PC-3 (cell line): ENCODE measurements around the gene CAMK2B. TPM values are rescaled to one million over a fixed set of nuclear protein-coding genes. Genes with fewer than 3 reads are reported as not detected.
A peak's percentile ranks its signal among the peaks of the same experiment; 100 is the strongest.

ENCODE experiments used
- ATAC-seq: fragments of 200-7000 bp; cut with Tn5 transposase; 2 replicates; pipeline ENCODE4 v1.9.1; 2020; ENCODE audit warnings: mild to moderate bottlenecking, moderate library complexity
- BruUV-seq: library from RNA; stranded (reverse); fragments of 400-500 nt; replicated peaks from 2 replicates; lab custom pipeline; 2021; lab: Mats Ljungman, UMichigan
- CTCF ChIA-PET: fragments of 300-600 bp; sonication (Branson Sonifier 250); formaldehyde crosslinking; loops from one replicate; lab custom pipeline; 2022; ENCODE audit warnings: antibody characterized with exemption; lab: Charles Lee
- POLR2A ChIA-PET: fragments of 300-600 bp; sonication (Branson Sonifier 250); formaldehyde crosslinking; loops from one replicate; lab custom pipeline; 2022; ENCODE audit warnings: antibody characterized with exemption; ENCODE audit not compliant: unreplicated experiment; lab: Charles Lee
- DNase-seq: peaks from one replicate; pipeline ENCODE4 v3.0.0-alpha.2; 2015
- H2AFZ ChIP-seq: fragments of 300-600 bp; sonication (generic); 2 replicates; pipeline ENCODE4 v1.6.0; 2016; ENCODE audit warnings: antibody characterized with exemption, low read length
- H3F3A ChIP-seq: fragments of 300-600 bp; sonication (generic); one replicate; pipeline ENCODE4 v1.6.0; 2017; ENCODE audit warnings: antibody characterized with exemption, low read length, control low read depth, mild to moderate bottlenecking; ENCODE audit not compliant: unreplicated experiment
- H3K27ac ChIP-seq: fragments of 300-600 bp; sonication (generic); 2 replicates; pipeline ENCODE4 v1.5.1; 2016; ENCODE audit warnings: mild to moderate bottlenecking, low read length
- H3K27me3 ChIP-seq: fragments of 300-600 bp; sonication (generic); 2 replicates; pipeline ENCODE4 v1.6.1; 2016; ENCODE audit warnings: low read length, mixed read lengths
- H3K36me3 ChIP-seq: fragments of 300-600 bp; sonication (generic); 2 replicates; pipeline ENCODE4 v1.6.1; 2016; ENCODE audit warnings: low read depth, mixed run types, low read length, mixed read lengths
- H3K4me1 ChIP-seq: fragments of 300-600 bp; sonication (generic); 2 replicates; pipeline ENCODE4 v1.5.1; 2016; ENCODE audit warnings: low read length; ENCODE audit not compliant: insufficient read depth
- H3K4me2 ChIP-seq: fragments of 300-600 bp; sonication (generic); 2 replicates; pipeline ENCODE4 v1.6.0; 2016; ENCODE audit warnings: low read length
- H3K4me3 ChIP-seq: fragments of 300-600 bp; sonication (generic); 2 replicates; pipeline ENCODE4 v1.5.1; 2016; ENCODE audit warnings: mild to moderate bottlenecking, low read length, mixed read lengths
- H3K79me2 ChIP-seq: fragments of 300-600 bp; sonication (generic); 2 replicates; pipeline ENCODE4 v1.6.1; 2017; ENCODE audit warnings: low read length, mixed read lengths
- H3K9ac ChIP-seq: fragments of 300-600 bp; sonication (generic); 2 replicates; pipeline ENCODE4 v1.6.0; 2016; ENCODE audit warnings: mild to moderate bottlenecking, low read length
- H3K9me2 ChIP-seq: fragments of 300-600 bp; sonication (generic); replicated peaks from 2 replicates; pipeline ENCODE4 v1.6.1; 2016; ENCODE audit warnings: mixed run types, low read length, mixed read lengths
- H3K9me3 ChIP-seq: fragments of 300-600 bp; sonication (generic); 2 replicates; pipeline ENCODE4 v1.6.1; 2016; ENCODE audit warnings: low read length, mixed read lengths
- H4K20me1 ChIP-seq: fragments of 300-600 bp; sonication (generic); 2 replicates; pipeline ENCODE4 v1.6.1; 2016; ENCODE audit warnings: low read length, mixed read lengths
- EZH2 ChIP-seq: fragments of 300-600 bp; sonication (generic); IDR thresholded peaks from one replicate; pipeline ENCODE4 v1.6.1; 2017; ENCODE audit warnings: antibody characterized with exemption, mild to moderate bottlenecking, low read length; ENCODE audit not compliant: unreplicated experiment
- EZH2phosphoT487 ChIP-seq: fragments of 300-600 bp; sonication (generic); IDR thresholded peaks from 2 replicates; pipeline ENCODE4 v1.6.1; 2018; ENCODE audit warnings: mild to moderate bottlenecking, antibody characterized with exemption, low read length, borderline replicate concordance
- intact Hi-C: fragments of 100-400 bp; cut with micrococcal nuclease; formaldehyde crosslinking; loops from 2 replicates; pipeline ENCODE4 v1.9.0; 2023
- total RNA-seq: library from RNA; depleted of rRNA; stranded (reverse); fragments of >200 nt; gene quantifications from 2 replicates; pipeline ENCODE4 v1.2.3, GENCODE V29; 2014
- TF ChIP-seq, protein P1 (sequence below): fragments of 300-600 bp; sonication (generic); conservative IDR thresholded peaks from 2 replicates; pipeline ENCODE4 v1.5.1; 2017; ENCODE audit warnings: antibody characterized with exemption, low read depth, mild to moderate bottlenecking, low read length

Gene CAMK2B
- total RNA-seq, 1 experiment from 2014 or later = 1.2 TPM

DNA sequence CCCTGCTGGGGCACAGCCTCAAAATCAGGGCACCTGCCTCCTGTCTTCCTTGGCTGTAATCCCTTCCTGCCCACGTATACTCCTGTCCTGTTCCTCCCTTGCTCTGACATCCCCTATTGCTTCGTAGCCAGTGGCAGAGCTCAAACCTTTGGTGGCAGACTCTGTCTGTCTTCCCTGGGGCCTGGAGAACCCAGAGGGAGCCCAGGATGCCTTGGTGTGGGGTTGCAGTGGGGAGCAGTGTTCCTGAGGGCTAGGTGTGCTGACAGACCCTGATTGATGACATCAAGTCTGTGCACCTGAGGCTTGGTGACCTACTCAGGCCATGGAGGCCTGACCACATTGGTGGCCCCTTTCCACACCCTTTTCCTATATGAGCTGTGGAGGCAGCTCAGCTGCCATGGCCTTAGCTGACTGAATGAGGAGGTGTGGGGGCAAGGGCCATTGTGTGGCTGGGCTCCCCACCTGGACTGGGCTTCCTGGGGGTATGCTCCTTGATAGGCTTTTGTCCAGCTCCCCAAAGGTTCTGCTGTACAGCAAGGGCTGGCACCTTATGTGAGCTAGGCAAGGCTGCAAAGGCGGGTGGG is 130.7 kb downstream of the CAMK2B start:
- H3K79me2 ChIP-seq = no peaks in the 10 kb centered on the region
- H3K9me2 ChIP-seq = no peaks in the 10 kb centered on the region
- CTCF ChIA-PET = no interaction called here
- H3K27ac ChIP-seq = no peak overlapping the region
- no TSS peak for BruUV-seq
- POLR2A ChIA-PET = no interaction called here
- TF ChIP-seq, protein P1, sequence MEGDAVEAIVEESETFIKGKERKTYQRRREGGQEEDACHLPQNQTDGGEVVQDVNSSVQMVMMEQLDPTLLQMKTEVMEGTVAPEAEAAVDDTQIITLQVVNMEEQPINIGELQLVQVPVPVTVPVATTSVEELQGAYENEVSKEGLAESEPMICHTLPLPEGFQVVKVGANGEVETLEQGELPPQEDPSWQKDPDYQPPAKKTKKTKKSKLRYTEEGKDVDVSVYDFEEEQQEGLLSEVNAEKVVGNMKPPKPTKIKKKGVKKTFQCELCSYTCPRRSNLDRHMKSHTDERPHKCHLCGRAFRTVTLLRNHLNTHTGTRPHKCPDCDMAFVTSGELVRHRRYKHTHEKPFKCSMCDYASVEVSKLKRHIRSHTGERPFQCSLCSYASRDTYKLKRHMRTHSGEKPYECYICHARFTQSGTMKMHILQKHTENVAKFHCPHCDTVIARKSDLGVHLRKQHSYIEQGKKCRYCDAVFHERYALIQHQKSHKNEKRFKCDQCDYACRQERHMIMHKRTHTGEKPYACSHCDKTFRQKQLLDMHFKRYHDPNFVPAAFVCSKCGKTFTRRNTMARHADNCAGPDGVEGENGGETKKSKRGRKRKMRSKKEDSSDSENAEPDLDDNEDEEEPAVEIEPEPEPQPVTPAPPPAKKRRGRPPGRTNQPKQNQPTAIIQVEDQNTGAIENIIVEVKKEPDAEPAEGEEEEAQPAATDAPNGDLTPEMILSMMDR = no peak
- no peak for TF ChIP-seq EZH2
- no peak for TF ChIP-seq EZH2phosphoT487
- no peak overlapping the region for H3K4me3 ChIP-seq
- peaks cover 8% of the 10 kb centered on the region for H3K4me1 ChIP-seq
- ATAC-seq (no peak), DNase-seq (no peak)
- no peaks in the 10 kb centered on the region for H3K27me3 ChIP-seq
- H4K20me1 ChIP-seq = no peaks in the 10 kb centered on the region
- no peak overlapping the region for H2AFZ ChIP-seq
- no peaks in the 10 kb centered on the region for H3F3A ChIP-seq
- intact Hi-C loops = no loop called here
- H3K9me3 ChIP-seq = no peaks in the 10 kb centered on the region
- H3K36me3 ChIP-seq = no peaks in the 10 kb centered on the region
- H3K4me2 ChIP-seq = no peak overlapping the region
- H3K9ac ChIP-seq = no peak overlapping the region

DNA sequence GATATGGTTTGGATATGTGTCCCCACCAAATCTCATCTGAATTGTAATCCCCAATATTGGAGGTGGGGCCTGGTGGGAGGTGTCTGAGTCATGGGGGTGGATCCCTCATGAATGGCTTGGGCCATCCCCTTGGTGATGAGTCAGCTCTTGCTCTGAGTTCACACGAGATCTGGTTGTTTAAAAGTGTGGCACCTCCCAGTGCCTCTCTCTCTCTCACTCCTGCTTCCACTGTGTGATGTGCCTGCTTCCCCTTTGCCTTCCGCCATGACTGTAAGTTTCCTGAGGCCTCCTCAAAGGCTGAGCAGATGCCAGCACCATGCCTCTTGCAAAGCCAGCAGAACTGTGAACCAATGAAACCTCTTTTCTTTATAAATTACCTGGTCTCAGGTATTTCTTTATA is 131.3 kb downstream of the CAMK2B start:
- no TSS peak for BruUV-seq
- TF ChIP-seq, protein P1 = no peak
- no peak for TF ChIP-seq EZH2
- no peak for TF ChIP-seq EZH2phosphoT487
- no peak for ATAC-seq
- no peak overlapping the region for H3K9ac ChIP-seq
- ChIA-PET CTCF (no interaction called here), POLR2A (no interaction called here)
- peaks cover 8% of the 10 kb centered on the region for H3K4me1 ChIP-seq
- no peaks in the 10 kb centered on the region for H3K79me2 ChIP-seq
- H3K27me3 ChIP-seq = no peaks in the 10 kb centered on the region
- H3K9me2 ChIP-seq = no peaks in the 10 kb centered on the region
- H3F3A ChIP-seq = no peaks in the 10 kb centered on the region
- no peaks in the 10 kb centered on the region for H3K36me3 ChIP-seq
- no peak overlapping the region for H2AFZ ChIP-seq
- peak; percentile 49 for DNase-seq
- no peak overlapping the region for H3K4me3 ChIP-seq
- intact Hi-C loops = no loop called here
- no peaks in the 10 kb centered on the region for H3K9me3 ChIP-seq
- H4K20me1 ChIP-seq = no peaks in the 10 kb centered on the region
- no peak overlapping the region for H3K4me2 ChIP-seq
- H3K27ac ChIP-seq = no peak overlapping the region

DNA sequence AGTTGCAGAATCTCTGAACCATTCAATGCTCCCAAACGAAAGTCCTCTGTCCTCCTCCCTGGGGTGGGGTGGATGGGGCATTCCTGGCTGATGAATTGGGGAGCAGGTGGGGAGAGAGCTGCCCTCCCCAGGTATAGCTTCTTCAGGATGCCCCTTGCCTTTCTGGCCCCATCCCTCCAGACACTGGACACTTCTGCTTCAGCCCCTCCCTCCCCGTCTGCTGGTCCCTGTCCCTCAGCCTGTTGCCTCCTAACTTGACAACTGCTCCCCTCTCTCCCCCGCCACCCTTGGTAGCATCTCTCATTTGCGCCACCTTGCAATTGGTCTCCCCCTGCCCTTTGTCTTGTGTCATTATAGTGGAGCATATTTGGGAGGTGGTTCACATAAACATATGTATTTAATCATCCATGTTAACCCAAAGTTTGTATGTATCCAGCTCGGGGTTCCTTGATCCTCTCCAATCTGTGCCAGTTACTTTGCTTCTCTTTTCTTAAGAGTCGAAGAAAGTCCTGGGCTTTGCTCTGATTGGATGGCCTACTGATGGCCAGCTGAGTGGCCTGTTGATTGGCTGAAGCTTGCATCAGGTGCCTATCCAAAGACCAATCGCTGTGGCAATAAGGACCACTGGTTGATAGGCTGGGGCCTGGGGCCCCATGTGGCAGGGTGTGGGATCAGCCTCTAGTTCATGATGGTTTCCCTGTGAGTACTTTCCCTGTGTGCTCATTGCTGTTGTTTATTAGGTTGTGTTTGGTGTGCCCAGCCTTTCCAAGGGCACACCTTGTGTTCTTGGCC is 132.2 kb downstream of the CAMK2B start:
- H3K79me2 ChIP-seq = no peaks in the 10 kb centered on the region
- ChIA-PET CTCF (no interaction called here), POLR2A (no interaction called here)
- H3K9me3 ChIP-seq = no peaks in the 10 kb centered on the region
- H4K20me1 ChIP-seq = no peaks in the 10 kb centered on the region
- no peaks in the 10 kb centered on the region for H3F3A ChIP-seq
- no peaks in the 10 kb centered on the region for H3K27me3 ChIP-seq
- no TSS peak for BruUV-seq
- H2AFZ ChIP-seq = no peak overlapping the region
- peaks cover 8% of the 10 kb centered on the region for H3K4me1 ChIP-seq
- no peak for ATAC-seq
- no peaks in the 10 kb centered on the region for H3K36me3 ChIP-seq
- H3K9ac ChIP-seq = no peak overlapping the region
- no peak overlapping the region for H3K4me3 ChIP-seq
- no peaks in the 10 kb centered on the region for H3K9me2 ChIP-seq
- H3K4me2 ChIP-seq = no peak overlapping the region
- H3K27ac ChIP-seq = no peak overlapping the region
- intact Hi-C loops = no loop called here
- no peak for DNase-seq
- TF ChIP-seq EZH2phosphoT487 (no peak), EZH2 (no peak)
- TF ChIP-seq, protein P1 = no peak
